Naive B cell (primary cell): ENCODE measurements around the gene HUWE1. TPM values are rescaled to one million over a fixed set of nuclear protein-coding genes. Genes with fewer than 3 reads are reported as not detected.
A peak's percentile ranks its signal among the peaks of the same experiment; 100 is the strongest.

Experiments used
- ATAC-seq, 2 donors: fragments of 150-1000 bp; cut with Tn5 transposase; 2 replicates each; pipeline ENCODE4 v1.10.0; 2021; ENCODE audit warnings: low read depth in 2 of 2, mild to moderate bottlenecking in 2 of 2, moderate library complexity in 2 of 2
- DNase-seq: peaks from one replicate; pipeline ENCODE4 v3.0.0; 2022
- H3K27ac Mint-ChIP-seq, 6 donors: one replicate each; pipeline ENCODE4 v1.8.0; 2020 to 2022; ENCODE audit warnings: mild to moderate bottlenecking in 6 of 6, mixed read lengths in 6 of 6, moderate library complexity in 5 of 6, inconsistent platforms in 2 of 6
- H3K27me3 Mint-ChIP-seq, 3 donors: one replicate each; pipeline ENCODE4 v1.8.0; 2021 to 2022; ENCODE audit warnings: mixed read lengths in 3 of 3, mild to moderate bottlenecking in 1 of 3
- H3K36me3 Mint-ChIP-seq, 2 donors: one replicate each; pipeline ENCODE4 v1.8.0; 2020 to 2022; ENCODE audit warnings: mixed read lengths in 2 of 2, inconsistent platforms in 1 of 2, mild to moderate bottlenecking in 1 of 2
- H3K4me1 Mint-ChIP-seq, 3 donors: one replicate each; pipeline ENCODE4 v1.8.0; 2020 to 2022; ENCODE audit warnings: mixed read lengths in 3 of 3, inconsistent platforms in 1 of 3, mild to moderate bottlenecking in 1 of 3, moderate library complexity in 1 of 3
- H3K4me3 Mint-ChIP-seq, 8 donors: one replicate each; pipeline ENCODE4 v1.8.0; 2020 to 2022; ENCODE audit warnings: mild to moderate bottlenecking in 8 of 8, mixed read lengths in 8 of 8, moderate library complexity in 8 of 8, inconsistent platforms in 2 of 8
- H3K9me3 Mint-ChIP-seq, 7 donors: one replicate each; pipeline ENCODE4 v1.8.0; 2020 to 2022; ENCODE audit warnings: mixed read lengths in 7 of 7, mild to moderate bottlenecking in 5 of 7, inconsistent platforms in 2 of 7, moderate library complexity in 1 of 7
- polyA plus RNA-seq, 6 donors: library from polyadenylated mRNA; unstranded; fragments of 300-500 nt; fragmentation: Illumina TruSeq; gene quantifications; one replicate each; pipeline ENCODE4 v1.2.3, GENCODE V29; 2021; ENCODE audit warnings: low read depth in 6 of 6

Gene HUWE1
- polyA plus RNA-seq, 6 donors from 2014 or later: 7.6 to 14.2 (median 11.3) TPM

GRCh38 chrX:53682885-53683555 lies 3.5 kb downstream of the HUWE1 start:
- ATAC-seq (no peak), DNase-seq (peak; percentile 13)
- H3K4me1 Mint-ChIP-seq: peaks cover 19 to 28% (median 22%) of the 10 kb centered on the region in 3 donors
- peak overlapping the region; percentile 83 to 97 (median 93) for H3K4me3 Mint-ChIP-seq
- H3K36me3 Mint-ChIP-seq: peaks cover 0 to 6% of the 10 kb centered on the region in 2 donors
- H3K27me3 Mint-ChIP-seq: no peaks in the 10 kb centered on the region
- peak overlapping the region; percentile 93 to 99 (median 97) for H3K27ac Mint-ChIP-seq
- H3K9me3 Mint-ChIP-seq: peaks cover 0 to 7% (median 0%) of the 10 kb centered on the region in 7 donors

GRCh38 chrX:53681661-53682060 lies 4.9 kb downstream of the HUWE1 start:
- peak overlapping the region in 1 of 6 donors; percentile 3 for H3K27ac Mint-ChIP-seq
- H3K4me3 Mint-ChIP-seq: peak overlapping the region in 4 of 8 donors; percentile 4 to 94 (median 34)
- H3K27me3 Mint-ChIP-seq: no peaks in the 10 kb centered on the region
- peaks cover 0 to 6% of the 10 kb centered on the region in 2 donors for H3K36me3 Mint-ChIP-seq
- peaks cover 0 to 5% (median 0%) of the 10 kb centered on the region in 7 donors for H3K9me3 Mint-ChIP-seq
- DNase-seq (no peak), ATAC-seq (no peak)
- peaks cover 19 to 25% (median 22%) of the 10 kb centered on the region in 3 donors for H3K4me1 Mint-ChIP-seq

GRCh38 chrX:53678667-53679066 lies 7.9 kb downstream of the HUWE1 start:
- ATAC-seq (no peak), DNase-seq (no peak)
- Mint-ChIP-seq H3K9me3 (peaks cover 0 to 5% (median 0%) of the 10 kb centered on the region in 7 donors), H3K36me3 (peaks cover 0 to 6% of the 10 kb centered on the region in 2 donors), H3K4me1 (peaks cover 14 to 21% (median 16%) of the 10 kb centered on the region in 3 donors), H3K4me3 (peak overlapping the region in 1 of 8 donors; percentile 47), H3K27ac (peak overlapping the region in 4 of 6 donors; percentile 9 to 74 (median 60)), H3K27me3 (no peaks in the 10 kb centered on the region)

- peaks cover 0 to 6% of the 10 kb centered on the region in 2 donors for H3K36me3 Mint-ChIP-seq
These were observed 9.2 kb downstream of the HUWE1 start for GRCh38 chrX:53677286-53677685.

GRCh38 chrX:53674581-53674980 lies 11.9 kb downstream of the HUWE1 start:
- Mint-ChIP-seq H3K27ac (peak overlapping the region in 1 of 6 donors; percentile 54), H3K9me3 (peaks cover 0 to 1% (median 0%) of the 10 kb centered on the region in 7 donors), H3K27me3 (no peaks in the 10 kb centered on the region), H3K4me1 (peaks cover 0 to 10% (median 4%) of the 10 kb centered on the region in 3 donors), H3K4me3 (no peak overlapping the region), H3K36me3 (no peaks in the 10 kb centered on the region)
- ATAC-seq (no peak), DNase-seq (no peak)

More at GRCh38 chrX:53677286-53677685, 9.2 kb downstream of the HUWE1 start:
- no peak for DNase-seq
- Mint-ChIP-seq H3K27me3 (no peaks in the 10 kb centered on the region), H3K4me3 (no peak overlapping the region), H3K27ac (no peak overlapping the region), H3K9me3 (peaks cover 0 to 1% (median 0%) of the 10 kb centered on the region in 7 donors), H3K4me1 (peaks cover 6 to 13% (median 7%) of the 10 kb centered on the region in 3 donors)
- ATAC-seq: no peak

- Mint-ChIP-seq H3K4me1 (peaks cover 0 to 7% (median 7%) of the 10 kb centered on the region in 3 donors), H3K27ac (no peak overlapping the region), H3K9me3 (no peaks in the 10 kb centered on the region), H3K36me3 (no peaks in the 10 kb centered on the region), H3K4me3 (no peak overlapping the region), H3K27me3 (no peaks in the 10 kb centered on the region)
- DNase-seq (no peak), ATAC-seq (no peak)
These were observed 17.3 kb downstream of the HUWE1 start for GRCh38 chrX:53669258-53669657.

GRCh38 chrX:53666171-53666570 lies 20.3 kb downstream of the HUWE1 start:
- Mint-ChIP-seq H3K27ac (peak overlapping the region in 2 of 6 donors; percentile 32 to 81), H3K9me3 (no peaks in the 10 kb centered on the region), H3K4me3 (peak overlapping the region in 1 of 8 donors; percentile 74), H3K27me3 (no peaks in the 10 kb centered on the region), H3K4me1 (peaks cover 0 to 8% (median 7%) of the 10 kb centered on the region in 3 donors), H3K36me3 (peaks cover 0 to 8% of the 10 kb centered on the region in 2 donors)
- DNase-seq (no peak), ATAC-seq (no peak)

GRCh38 chrX:53660004-53660403 lies 26.5 kb downstream of the HUWE1 start:
- H3K9me3 Mint-ChIP-seq: no peaks in the 10 kb centered on the region

GRCh38 chrX:53659039-53659438 lies 27.5 kb downstream of the HUWE1 start:
- Mint-ChIP-seq H3K36me3 (peaks cover 0 to 8% of the 10 kb centered on the region in 2 donors), H3K27me3 (no peaks in the 10 kb centered on the region), H3K27ac (peak overlapping the region in 1 of 6 donors; percentile 28), H3K4me1 (peaks cover 7 to 13% (median 8%) of the 10 kb centered on the region in 3 donors), H3K9me3 (no peaks in the 10 kb centered on the region), H3K4me3 (no peak overlapping the region)
- DNase-seq (no peak), ATAC-seq (no peak)

More at GRCh38 chrX:53660004-53660403, 26.5 kb downstream of the HUWE1 start:
- no peaks in the 10 kb centered on the region for H3K27me3 Mint-ChIP-seq
- DNase-seq: no peak
- peaks cover 0 to 8% of the 10 kb centered on the region in 2 donors for H3K36me3 Mint-ChIP-seq
- no peak overlapping the region for H3K27ac Mint-ChIP-seq
- peaks cover 7 to 13% (median 11%) of the 10 kb centered on the region in 3 donors for H3K4me1 Mint-ChIP-seq
- ATAC-seq: no peak
- no peak overlapping the region for H3K4me3 Mint-ChIP-seq

GRCh38 chrX:53656845-53657244 lies 29.7 kb downstream of the HUWE1 start:
- no peak overlapping the region for H3K4me3 Mint-ChIP-seq
- no peak for ATAC-seq
- H3K9me3 Mint-ChIP-seq: no peaks in the 10 kb centered on the region
- no peak for DNase-seq
- peaks cover 5 to 13% (median 7%) of the 10 kb centered on the region in 3 donors for H3K4me1 Mint-ChIP-seq
- peak overlapping the region in 1 of 6 donors; percentile 41 for H3K27ac Mint-ChIP-seq
- H3K27me3 Mint-ChIP-seq: no peaks in the 10 kb centered on the region
- no peaks in the 10 kb centered on the region for H3K36me3 Mint-ChIP-seq

GRCh38 chrX:53654376-53654775 lies 32.1 kb downstream of the HUWE1 start:
- no peaks in the 10 kb centered on the region for H3K36me3 Mint-ChIP-seq
- ATAC-seq: no peak
- no peak overlapping the region for H3K27ac Mint-ChIP-seq

GRCh38 chrX:53644751-53645150 lies 41.8 kb downstream of the HUWE1 start:
- DNase-seq (no peak), ATAC-seq (no peak)
- no peak overlapping the region for H3K4me3 Mint-ChIP-seq
- H3K9me3 Mint-ChIP-seq: peaks cover 0 to 6% (median 0%) of the 10 kb centered on the region in 7 donors
- no peaks in the 10 kb centered on the region for H3K27me3 Mint-ChIP-seq
- peaks cover 0 to 3% of the 10 kb centered on the region in 2 donors for H3K36me3 Mint-ChIP-seq
- no peaks in the 10 kb centered on the region for H3K4me1 Mint-ChIP-seq
- no peak overlapping the region for H3K27ac Mint-ChIP-seq

More at GRCh38 chrX:53654376-53654775, 32.1 kb downstream of the HUWE1 start:
- Mint-ChIP-seq H3K27me3 (no peaks in the 10 kb centered on the region), H3K4me3 (peak overlapping the region in 1 of 8 donors; percentile 5), H3K9me3 (no peaks in the 10 kb centered on the region), H3K4me1 (peaks cover 3 to 13% (median 7%) of the 10 kb centered on the region in 3 donors)
- no peak for DNase-seq

- ATAC-seq (no peak), DNase-seq (no peak)
- H3K27me3 Mint-ChIP-seq: no peaks in the 10 kb centered on the region
- H3K27ac Mint-ChIP-seq: no peak overlapping the region
- H3K4me1 Mint-ChIP-seq: no peaks in the 10 kb centered on the region
- H3K9me3 Mint-ChIP-seq: peaks cover 0 to 6% (median 0%) of the 10 kb centered on the region in 7 donors
- H3K36me3 Mint-ChIP-seq: peaks cover 0 to 5% of the 10 kb centered on the region in 2 donors
- no peak overlapping the region for H3K4me3 Mint-ChIP-seq
These were observed 44.2 kb downstream of the HUWE1 start for GRCh38 chrX:53642337-53642736.

GRCh38 chrX:53639257-53639656 lies 47.3 kb downstream of the HUWE1 start:
- no peak for ATAC-seq
- no peak overlapping the region for H3K27ac Mint-ChIP-seq
- no peak for DNase-seq
- H3K4me3 Mint-ChIP-seq: no peak overlapping the region
- H3K4me1 Mint-ChIP-seq: no peaks in the 10 kb centered on the region
- H3K27me3 Mint-ChIP-seq: no peaks in the 10 kb centered on the region
- peaks cover 0 to 5% of the 10 kb centered on the region in 2 donors for H3K36me3 Mint-ChIP-seq
- H3K9me3 Mint-ChIP-seq: peaks cover 0 to 6% (median 0%) of the 10 kb centered on the region in 7 donors
